SW 1271 (cell line): ENCODE results near the gene GLG1.
"Not testable (repeated sequence)": the region's sequence is repeated elsewhere in the genome, so short reads cannot be mapped to it uniquely, and the experiment has no call there.

Experiments
- DNase-seq, 2 experiments: peaks; one replicate each; lab custom pipeline; 2025; lab: John Stamatoyannopoulos, UW

Gene GLG1

GRCh38 chr16:74409185-74409981 is 197.5 kb downstream of the GLG1 start:
- DNase-seq: not testable (repeated sequence)

- DNase-seq: not testable (repeated sequence)
These were observed 199.6 kb downstream of the GLG1 start for GRCh38 chr16:74407362-74407705.

- DNase-seq: not testable (repeated sequence)
These were observed 200.1 kb downstream of the GLG1 start for GRCh38 chr16:74406600-74407361.

GRCh38 chr16:74404148-74404933 is 202.6 kb downstream of the GLG1 start:
- not testable (repeated sequence) for DNase-seq

GRCh38 chr16:74400238-74400637 is 206.7 kb downstream of the GLG1 start:
- not testable (repeated sequence) for DNase-seq

- DNase-seq: not testable (repeated sequence)
These were observed 208.6 kb downstream of the GLG1 start for GRCh38 chr16:74398212-74398895.
